Measurements from ENCODE around the gene ANG. TPM values are rescaled to one million over a fixed set of nuclear protein-coding genes. Genes with fewer than 3 reads are reported as not detected.
"Not testable (repeated sequence)": the region's sequence is repeated elsewhere in the genome, so short reads cannot be mapped to it uniquely, and the experiment has no call there.

The ANG gene
- total and polyA plus RNA-seq, 3 experiments from 2014 or later = 0.39 to 1.4 (median 0.58) TPM

- peaks cover 11% of the 10 kb centered on the region for H3K27me3 ChIP-seq (ENCODE audit: insufficient read depth, low read length, poor library complexity, severe bottlenecking)
- no peaks in the 10 kb centered on the region for H3K9me3 ChIP-seq (ENCODE audit: low read length)
- POLR2A ChIA-PET = no interaction called here
- no peak overlapping the region for H3K27ac ChIP-seq (ENCODE audit: low read depth, low read length)
- H3K36me3 ChIP-seq (ENCODE audit: insufficient read depth, low read length) = no peaks in the 10 kb centered on the region
- no peak overlapping the region for H3K4me3 ChIP-seq (ENCODE audit: low read length)
- Mint-ChIP-seq H3K36me3 (no peaks in the 10 kb centered on the region), H3K27me3 (peaks cover 39 to 70% of the 10 kb centered on the region in 2 donors), H3K4me3 (no peak overlapping the region), H3K9me3 (no peaks in the 10 kb centered on the region), H3K4me1 (peaks cover 0 to 8% (median 0%) of the 10 kb centered on the region in 3 donors), H3K27ac (no peak overlapping the region)
- CTCF ChIA-PET = no interaction called here
- no peaks in the 10 kb centered on the region for H3K4me1 ChIP-seq (ENCODE audit: insufficient read depth, low read length)
- no peak for DNase-seq
Observed at GRCh38 chr14:20720741-20721140, 32.2 kb downstream of the ANG start.

- H3K4me1 ChIP-seq (ENCODE audit: insufficient read depth, low read length) = no peaks in the 10 kb centered on the region
Observed at GRCh38 chr14:20722016-20722415, 33.5 kb downstream of the ANG start.

GRCh38 chr14:20723488-20723887 is 34.9 kb downstream of the ANG start:
- Mint-ChIP-seq H3K27me3 (peaks cover 45 to 76% of the 10 kb centered on the region in 2 donors), H3K36me3 (no peaks in the 10 kb centered on the region), H3K4me1 (peaks cover 0 to 8% (median 0%) of the 10 kb centered on the region in 3 donors), H3K27ac (no peak overlapping the region), H3K9me3 (no peaks in the 10 kb centered on the region), H3K4me3 (peak overlapping the region in 1 of 7 donors; percentile 16)
- H3K36me3 ChIP-seq (ENCODE audit: insufficient read depth, low read length) = no peaks in the 10 kb centered on the region
- H3K27me3 ChIP-seq (ENCODE audit: insufficient read depth, low read length, poor library complexity, severe bottlenecking) = peaks cover 14% of the 10 kb centered on the region
- ChIA-PET POLR2A (no interaction called here), CTCF (no interaction called here)
- H3K9me3 ChIP-seq (ENCODE audit: low read length) = no peaks in the 10 kb centered on the region
- H3K27ac ChIP-seq (ENCODE audit: low read depth, low read length) = no peak overlapping the region
- no peak for DNase-seq
- H3K4me3 ChIP-seq (ENCODE audit: low read length) = no peak overlapping the region
- H3K4me1 ChIP-seq (ENCODE audit: insufficient read depth, low read length) = no peaks in the 10 kb centered on the region

More at GRCh38 chr14:20722016-20722415, 33.5 kb downstream of the ANG start:
- Mint-ChIP-seq H3K9me3 (no peaks in the 10 kb centered on the region), H3K36me3 (no peaks in the 10 kb centered on the region), H3K27me3 (peaks cover 44 to 77% of the 10 kb centered on the region in 2 donors), H3K4me3 (no peak overlapping the region), H3K4me1 (peaks cover 0 to 8% (median 0%) of the 10 kb centered on the region in 3 donors), H3K27ac (peak overlapping the region in 1 of 8 donors; percentile 47)
- Histone ChIP-seq H3K27me3 (ENCODE audit: insufficient read depth, low read length, poor library complexity, severe bottlenecking) (peaks cover 14% of the 10 kb centered on the region), H3K27ac (ENCODE audit: low read depth, low read length) (no peak overlapping the region), H3K9me3 (ENCODE audit: low read length) (no peaks in the 10 kb centered on the region), H3K4me3 (ENCODE audit: low read length) (no peak overlapping the region), H3K36me3 (ENCODE audit: insufficient read depth, low read length) (no peaks in the 10 kb centered on the region)
- no peak for DNase-seq
- ChIA-PET CTCF (interaction anchor here (1.4 kb wide), 1 partner anchor 26 kb away, joined by 3 read pairs; no protein-coding TSS in a partner anchor), POLR2A (no interaction called here)

GRCh38 chr14:20726121-20726520 is 37.6 kb downstream of the ANG start:
- H3K4me3 ChIP-seq (ENCODE audit: low read length); H3K9me3 ChIP-seq (ENCODE audit: low read length); H3K4me1 ChIP-seq (ENCODE audit: insufficient read depth, low read length); H3K27ac ChIP-seq (ENCODE audit: low read depth, low read length); H3K9me3 Mint-ChIP-seq; H3K4me3 Mint-ChIP-seq; H3K27ac Mint-ChIP-seq; H3K36me3 Mint-ChIP-seq; CTCF ChIA-PET; H3K36me3 ChIP-seq (ENCODE audit: insufficient read depth, low read length); DNase-seq; POLR2A ChIA-PET; H3K4me1 Mint-ChIP-seq: not testable (repeated sequence)
- peaks cover 36 to 73% of the 10 kb centered on the region in 2 donors for H3K27me3 Mint-ChIP-seq
- peaks cover 14% of the 10 kb centered on the region for H3K27me3 ChIP-seq (ENCODE audit: insufficient read depth, low read length, poor library complexity, severe bottlenecking)

GRCh38 chr14:20726531-20726930 is 38.0 kb downstream of the ANG start:
- Histone ChIP-seq H3K4me1 (ENCODE audit: insufficient read depth, low read length) (no peaks in the 10 kb centered on the region), H3K36me3 (ENCODE audit: insufficient read depth, low read length) (no peaks in the 10 kb centered on the region), H3K4me3 (ENCODE audit: low read length) (no peak overlapping the region), H3K27me3 (ENCODE audit: insufficient read depth, low read length, poor library complexity, severe bottlenecking) (peaks cover 14% of the 10 kb centered on the region), H3K9me3 (ENCODE audit: low read length) (no peaks in the 10 kb centered on the region), H3K27ac (ENCODE audit: low read depth, low read length) (no peak overlapping the region)
- H3K4me1 Mint-ChIP-seq = peaks cover 0 to 8% (median 0%) of the 10 kb centered on the region in 3 donors
- DNase-seq = no peak
- H3K27me3 Mint-ChIP-seq = peaks cover 36 to 72% of the 10 kb centered on the region in 2 donors
- ChIA-PET CTCF (interaction anchor here (1.2 kb wide), 1 partner anchor 45 kb away, joined by 3 read pairs; no protein-coding TSS in a partner anchor), POLR2A (no interaction called here)
- no peak overlapping the region for H3K27ac Mint-ChIP-seq
- H3K4me3 Mint-ChIP-seq = no peak overlapping the region
- no peaks in the 10 kb centered on the region for H3K36me3 Mint-ChIP-seq
- H3K9me3 Mint-ChIP-seq = no peaks in the 10 kb centered on the region

- no peaks in the 10 kb centered on the region for H3K9me3 ChIP-seq (ENCODE audit: low read length)
- ChIA-PET POLR2A (no interaction called here), CTCF (interaction anchor here (1.1 kb wide), 1 partner anchor 8 kb away, joined by 3 read pairs; no protein-coding TSS in a partner anchor)
- no peaks in the 10 kb centered on the region for H3K36me3 ChIP-seq (ENCODE audit: insufficient read depth, low read length)
- H3K27ac Mint-ChIP-seq = no peak overlapping the region
- H3K4me1 Mint-ChIP-seq = no peaks in the 10 kb centered on the region
- H3K36me3 Mint-ChIP-seq = no peaks in the 10 kb centered on the region
- H3K9me3 Mint-ChIP-seq = no peaks in the 10 kb centered on the region
- H3K27me3 ChIP-seq (ENCODE audit: insufficient read depth, low read length, poor library complexity, severe bottlenecking) = peaks cover 3% of the 10 kb centered on the region
- H3K27ac ChIP-seq (ENCODE audit: low read depth, low read length) = no peak overlapping the region
- H3K4me3 Mint-ChIP-seq = no peak overlapping the region
- DNase-seq = no peak
- H3K4me1 ChIP-seq (ENCODE audit: insufficient read depth, low read length) = no peaks in the 10 kb centered on the region
- peaks cover 18 to 44% of the 10 kb centered on the region in 2 donors for H3K27me3 Mint-ChIP-seq
- no peak overlapping the region for H3K4me3 ChIP-seq (ENCODE audit: low read length)
Observed at GRCh38 chr14:20730891-20731290, 42.3 kb downstream of the ANG start.

GRCh38 chr14:20732477-20732876 is 43.9 kb downstream of the ANG start:
- POLR2A ChIA-PET = no interaction called here
- CTCF ChIA-PET = no interaction called here
- no peaks in the 10 kb centered on the region for H3K36me3 Mint-ChIP-seq
- no peaks in the 10 kb centered on the region for H3K27me3 ChIP-seq (ENCODE audit: insufficient read depth, low read length, poor library complexity, severe bottlenecking)
- no peaks in the 10 kb centered on the region for H3K4me1 ChIP-seq (ENCODE audit: insufficient read depth, low read length)
- no peak for DNase-seq
- no peak overlapping the region for H3K27ac Mint-ChIP-seq
- no peaks in the 10 kb centered on the region for H3K9me3 ChIP-seq (ENCODE audit: low read length)
- H3K36me3 ChIP-seq (ENCODE audit: insufficient read depth, low read length) = no peaks in the 10 kb centered on the region
- H3K27ac ChIP-seq (ENCODE audit: low read depth, low read length) = no peak overlapping the region
- no peaks in the 10 kb centered on the region for H3K4me1 Mint-ChIP-seq
- no peaks in the 10 kb centered on the region for H3K9me3 Mint-ChIP-seq
- no peak overlapping the region for H3K4me3 ChIP-seq (ENCODE audit: low read length)
- H3K4me3 Mint-ChIP-seq = no peak overlapping the region
- H3K27me3 Mint-ChIP-seq = peaks cover 8 to 31% of the 10 kb centered on the region in 2 donors

- no peaks in the 10 kb centered on the region for H3K36me3 Mint-ChIP-seq
- H3K27me3 ChIP-seq (ENCODE audit: insufficient read depth, low read length, poor library complexity, severe bottlenecking) = no peaks in the 10 kb centered on the region
- no peak overlapping the region for H3K4me3 ChIP-seq (ENCODE audit: low read length)
- H3K4me1 Mint-ChIP-seq = no peaks in the 10 kb centered on the region
- H3K9me3 Mint-ChIP-seq = no peaks in the 10 kb centered on the region
- H3K27ac ChIP-seq (ENCODE audit: low read depth, low read length) = no peak overlapping the region
- CTCF ChIA-PET = no interaction called here
- H3K4me3 Mint-ChIP-seq = no peak overlapping the region
- POLR2A ChIA-PET = no interaction called here
- H3K9me3 ChIP-seq (ENCODE audit: low read length) = no peaks in the 10 kb centered on the region
- H3K4me1 ChIP-seq (ENCODE audit: insufficient read depth, low read length) = no peaks in the 10 kb centered on the region
- H3K27ac Mint-ChIP-seq = no peak overlapping the region
- H3K27me3 Mint-ChIP-seq = peaks cover 5 to 29% of the 10 kb centered on the region in 2 donors
- no peak for DNase-seq
- H3K36me3 ChIP-seq (ENCODE audit: insufficient read depth, low read length) = no peaks in the 10 kb centered on the region
Observed at GRCh38 chr14:20732979-20733635, 44.5 kb downstream of the ANG start.

Measured in CD8-positive, alpha-beta memory T cell (primary cell).